Trophoblast cell (in vitro differentiated cells and primary cell): ENCODE measurements around the gene MDM4.

Experiments
- DNase-seq, 2 donors: peaks; one replicate each; pipeline ENCODE4 v3.0.0-alpha.2; 2016
- H2AFZ ChIP-seq: 2 replicates; pipeline ENCODE4 v1.6.1; 2013; ENCODE audit warnings: low read length, moderate library complexity, mild to moderate bottlenecking; ENCODE audit not compliant: insufficient read depth, poor library complexity
- H2AK5ac ChIP-seq: 2 replicates; pipeline ENCODE4 v1.6.1; 2013; ENCODE audit warnings: mild to moderate bottlenecking, low read length
- H2BK120ac ChIP-seq: 2 replicates; pipeline ENCODE4 v1.6.1; 2013; ENCODE audit warnings: low read length, mild to moderate bottlenecking, moderate library complexity; ENCODE audit not compliant: insufficient read depth, poor library complexity
- H2BK12ac ChIP-seq: 2 replicates; pipeline ENCODE4 v1.6.1; 2013; ENCODE audit warnings: mild to moderate bottlenecking, low read length, moderate library complexity
- H2BK5ac ChIP-seq: 2 replicates; pipeline ENCODE4 v1.6.1; 2013; ENCODE audit warnings: low read length, low read depth, moderate library complexity, mild to moderate bottlenecking; ENCODE audit not compliant: poor library complexity
- H3K14ac ChIP-seq: 2 replicates; pipeline ENCODE4 v1.6.1; 2013; ENCODE audit warnings: mild to moderate bottlenecking, low read length
- H3K18ac ChIP-seq: 2 replicates; pipeline ENCODE4 v1.6.1; 2013; ENCODE audit warnings: mild to moderate bottlenecking, low read length
- H3K23ac ChIP-seq: 2 replicates; pipeline ENCODE4 v1.6.1; 2013; ENCODE audit warnings: low read length
- H3K27ac ChIP-seq: 2 replicates; pipeline ENCODE4 v1.5.1; 2013; ENCODE audit warnings: low read depth, mild to moderate bottlenecking, inconsistent platforms, low read length, moderate library complexity
- H3K27me3 ChIP-seq: 2 replicates; pipeline ENCODE4 v1.6.1; 2013; ENCODE audit warnings: inconsistent platforms, mild to moderate bottlenecking, low read length, moderate library complexity; ENCODE audit not compliant: insufficient read depth
- H3K36me3 ChIP-seq, 2 experiments: 1 replicate in 1 of 2; 2 replicates in 1 of 2; pipeline ENCODE4 v1.6.1; 2013; ENCODE audit warnings: low read length in 2 of 2, mild to moderate bottlenecking in 2 of 2, moderate library complexity in 1 of 2; ENCODE audit not compliant: insufficient read depth in 2 of 2, control insufficient read depth in 1 of 2
- H3K4ac ChIP-seq: 2 replicates; pipeline ENCODE4 v1.6.1; 2013; ENCODE audit warnings: low read depth, mild to moderate bottlenecking, low read length, moderate library complexity
- H3K4me1 ChIP-seq, 2 experiments: 1 replicate in 1 of 2; 2 replicates in 1 of 2; pipeline ENCODE4 v1.6.1; 2013; ENCODE audit warnings: low read length in 2 of 2, mild to moderate bottlenecking in 2 of 2, moderate library complexity in 1 of 2; ENCODE audit not compliant: insufficient read depth in 2 of 2, control insufficient read depth in 1 of 2
- H3K4me2 ChIP-seq: 2 replicates; pipeline ENCODE4 v1.6.1; 2013; ENCODE audit warnings: inconsistent platforms, mild to moderate bottlenecking, low read length, moderate library complexity
- H3K4me3 ChIP-seq: 2 replicates; pipeline ENCODE4 v1.5.1; 2013; ENCODE audit warnings: mild to moderate bottlenecking, low read depth, low read length, inconsistent platforms
- H3K79me1 ChIP-seq: one replicate; pipeline ENCODE4 v1.6.1; 2013; ENCODE audit warnings: low read length
- H3K79me2 ChIP-seq: 2 replicates; pipeline ENCODE4 v1.6.1; 2013; ENCODE audit warnings: low read length, mild to moderate bottlenecking; ENCODE audit not compliant: control insufficient read depth, insufficient read depth, poor library complexity
- H3K9ac ChIP-seq: 2 replicates; pipeline ENCODE4 v1.6.1; 2013; ENCODE audit warnings: mild to moderate bottlenecking, low read length
- H3K9me3 ChIP-seq: 2 replicates; pipeline ENCODE4 v1.6.1; 2013; ENCODE audit warnings: low read depth, mild to moderate bottlenecking, control low read depth, inconsistent platforms, low read length; ENCODE audit not compliant: insufficient read depth
- H4K12ac ChIP-seq: 2 replicates; pipeline ENCODE4 v1.6.1; 2013; ENCODE audit warnings: low read depth, mild to moderate bottlenecking, low read length, moderate library complexity
- H4K8ac ChIP-seq: 2 replicates; pipeline ENCODE4 v1.6.1; 2013; ENCODE audit warnings: low read depth, mild to moderate bottlenecking, low read length, moderate library complexity
- H4K91ac ChIP-seq: one replicate; pipeline ENCODE4 v1.6.1; 2013; ENCODE audit warnings: low read depth, mild to moderate bottlenecking, low read length, moderate library complexity
- WGBS: extraction: QIAGEN DNeasy Blood & Tissue Kit; methylation state at CpG from one replicate; pipeline ENCODE4 v1.1.7; 2013; ENCODE audit warnings: missing lambda C conversion rate; ENCODE audit not compliant: insufficient read length, insufficient coverage; ENCODE audit errors: extremely low coverage; 5-methylcytosine and 5-hydroxymethylcytosine counted together

MDM4 gene

GRCh38 chr1:204506969-204507316 is 9.3 kb upstream of the MDM4 start:
- Histone ChIP-seq H2BK120ac (no peak overlapping the region), H3K27me3 (no peaks in the 10 kb centered on the region), H2BK5ac (no peak overlapping the region), H3K4me2 (peak overlapping the region; percentile 70), H3K14ac (no peak overlapping the region), H2AFZ (no peak overlapping the region), H3K36me3 (no peaks in the 10 kb centered on the region), H4K91ac (no peak overlapping the region), H3K27ac (peak overlapping the region; percentile 12), H3K18ac (no peak overlapping the region), H3K23ac (no peak overlapping the region), H3K79me2 (no peaks in the 10 kb centered on the region), H3K9ac (no peak overlapping the region), H3K4me1 (peaks cover 0 to 2% of the 10 kb centered on the region in 2 experiments), H2BK12ac (no peak overlapping the region), H4K12ac (no peak overlapping the region), H3K4ac (no peak overlapping the region), H3K4me3 (peak overlapping the region; percentile 53), H3K9me3 (no peaks in the 10 kb centered on the region), H4K8ac (no peak overlapping the region), H2AK5ac (no peak overlapping the region), H3K79me1 (peaks cover 2% of the 10 kb centered on the region)
- WGBS: no CpG with 5 or more reads among the region's 13 CpGs
- DNase-seq: peak; percentile 93 to 97

GRCh38 chr1:204507317-204508105 is 8.7 kb upstream of the MDM4 start:
- H3K27me3 ChIP-seq: no peaks in the 10 kb centered on the region
- H3K9me3 ChIP-seq: no peaks in the 10 kb centered on the region
- H3K36me3 ChIP-seq: no peaks in the 10 kb centered on the region
- H3K4ac ChIP-seq: no peak overlapping the region
- no peak overlapping the region for H2AK5ac ChIP-seq
- H4K91ac ChIP-seq: peak overlapping the region; percentile 32
- H3K9ac ChIP-seq: peak overlapping the region; percentile 14
- H3K23ac ChIP-seq: no peak overlapping the region
- H3K27ac ChIP-seq: peak overlapping the region; percentile 32
- H3K14ac ChIP-seq: peak overlapping the region; percentile 53
- peak in 1 of 2 donors; percentile 54 for DNase-seq
- H3K4me3 ChIP-seq: peak overlapping the region; percentile 71
- H2BK12ac ChIP-seq: no peak overlapping the region
- WGBS: no CpG with 5 or more reads among the region's 22 CpGs
- H3K4me1 ChIP-seq: peaks cover 0 to 2% of the 10 kb centered on the region in 2 experiments
- H3K79me2 ChIP-seq: no peaks in the 10 kb centered on the region
- peak overlapping the region; percentile 22 for H4K8ac ChIP-seq
- H3K4me2 ChIP-seq: peak overlapping the region; percentile 70
- H3K18ac ChIP-seq: no peak overlapping the region
- no peak overlapping the region for H2BK120ac ChIP-seq
- peaks cover 2% of the 10 kb centered on the region for H3K79me1 ChIP-seq
- peak overlapping the region; percentile 30 for H2AFZ ChIP-seq
- peak overlapping the region; percentile 22 for H4K12ac ChIP-seq
- no peak overlapping the region for H2BK5ac ChIP-seq

GRCh38 chr1:204509186-204509635 is 7.0 kb upstream of the MDM4 start:
- peaks cover 0 to 2% of the 10 kb centered on the region in 2 experiments for H3K4me1 ChIP-seq
- no peak overlapping the region for H3K14ac ChIP-seq
- H3K9ac ChIP-seq: no peak overlapping the region
- no peaks in the 10 kb centered on the region for H3K9me3 ChIP-seq
- H3K4ac ChIP-seq: no peak overlapping the region
- H4K91ac ChIP-seq: peak overlapping the region; percentile 18
- peaks cover 2% of the 10 kb centered on the region for H3K79me1 ChIP-seq
- H4K8ac ChIP-seq: no peak overlapping the region
- H3K4me2 ChIP-seq: no peak overlapping the region
- H3K27me3 ChIP-seq: no peaks in the 10 kb centered on the region
- H2BK5ac ChIP-seq: no peak overlapping the region
- no peak overlapping the region for H3K23ac ChIP-seq
- no peak overlapping the region for H2BK120ac ChIP-seq
- no peaks in the 10 kb centered on the region for H3K36me3 ChIP-seq
- DNase-seq: no peak
- no peak overlapping the region for H2AFZ ChIP-seq
- H3K4me3 ChIP-seq: no peak overlapping the region
- H2BK12ac ChIP-seq: peak overlapping the region; percentile 65
- H3K79me2 ChIP-seq: no peaks in the 10 kb centered on the region
- WGBS: no CpG with 5 or more reads among the region's 9 CpGs
- H2AK5ac ChIP-seq: peak overlapping the region; percentile 94
- H3K27ac ChIP-seq: no peak overlapping the region
- H3K18ac ChIP-seq: no peak overlapping the region
- H4K12ac ChIP-seq: no peak overlapping the region

- H3K27me3 ChIP-seq: no peaks in the 10 kb centered on the region
- no peak overlapping the region for H2BK5ac ChIP-seq
- H4K12ac ChIP-seq: no peak overlapping the region
- no peak overlapping the region for H3K4me2 ChIP-seq
- H3K79me1 ChIP-seq: peaks cover 6% of the 10 kb centered on the region
- peaks cover 1% of the 10 kb centered on the region for H3K79me2 ChIP-seq
- no peak overlapping the region for H3K14ac ChIP-seq
- no peak for DNase-seq
- no peaks in the 10 kb centered on the region for H3K9me3 ChIP-seq
- no peak overlapping the region for H2AFZ ChIP-seq
- no peak overlapping the region for H4K8ac ChIP-seq
- H4K91ac ChIP-seq: no peak overlapping the region
- no peak overlapping the region for H3K27ac ChIP-seq
- no peaks in the 10 kb centered on the region for H3K36me3 ChIP-seq
- no peak overlapping the region for H3K23ac ChIP-seq
- no peak overlapping the region for H3K9ac ChIP-seq
- H3K4me3 ChIP-seq: no peak overlapping the region
- H2BK12ac ChIP-seq: no peak overlapping the region
- H2BK120ac ChIP-seq: no peak overlapping the region
- H2AK5ac ChIP-seq: no peak overlapping the region
- peaks cover 0 to 3% of the 10 kb centered on the region in 2 experiments for H3K4me1 ChIP-seq
- H3K4ac ChIP-seq: no peak overlapping the region
- no peak overlapping the region for H3K18ac ChIP-seq
Observed at GRCh38 chr1:204511366-204511765, 4.8 kb upstream of the MDM4 start.
